DOHH2 (cell line): ENCODE data around the gene PDE11A.

ENCODE experiments used
- EZH2phosphoT487 ChIP-seq: fragments of 200-600 bp; sonication (generic); IDR thresholded peaks from 2 replicates; pipeline ENCODE4 v1.6.1; 2017; ENCODE audit warnings: borderline replicate concordance, mild to moderate bottlenecking, antibody characterized with exemption, low read length, moderate library complexity, mixed read lengths
- TF ChIP-seq, protein P1 (sequence below): fragments of 200-600 bp; sonication (generic); IDR thresholded peaks from one replicate; pipeline ENCODE4 v1.5.1; 2014; ENCODE audit warnings: antibody characterized with exemption, mild to moderate bottlenecking, low read depth, low read length; ENCODE audit not compliant: poor library complexity, severe bottlenecking

DNA sequence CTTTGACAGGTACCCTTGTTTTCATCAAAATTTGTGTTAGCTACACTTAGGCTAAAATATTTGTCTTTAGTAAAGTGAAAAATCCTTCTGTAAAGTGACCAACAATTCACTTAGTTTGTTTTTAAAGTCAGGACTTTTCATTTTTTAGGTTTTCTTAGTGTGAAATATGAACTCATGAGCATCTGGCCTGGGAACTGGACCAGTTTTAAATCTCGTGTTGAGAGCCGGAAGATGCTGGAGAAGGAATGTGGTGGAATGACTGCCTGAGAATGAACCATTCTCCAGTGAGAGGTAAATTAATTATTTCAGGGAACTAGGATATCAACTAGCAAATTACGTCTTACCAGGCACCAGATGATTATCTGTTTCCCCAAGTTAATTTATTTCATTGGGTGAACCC is 374.3 kb downstream of the PDE11A start:
- TF ChIP-seq, protein P1, sequence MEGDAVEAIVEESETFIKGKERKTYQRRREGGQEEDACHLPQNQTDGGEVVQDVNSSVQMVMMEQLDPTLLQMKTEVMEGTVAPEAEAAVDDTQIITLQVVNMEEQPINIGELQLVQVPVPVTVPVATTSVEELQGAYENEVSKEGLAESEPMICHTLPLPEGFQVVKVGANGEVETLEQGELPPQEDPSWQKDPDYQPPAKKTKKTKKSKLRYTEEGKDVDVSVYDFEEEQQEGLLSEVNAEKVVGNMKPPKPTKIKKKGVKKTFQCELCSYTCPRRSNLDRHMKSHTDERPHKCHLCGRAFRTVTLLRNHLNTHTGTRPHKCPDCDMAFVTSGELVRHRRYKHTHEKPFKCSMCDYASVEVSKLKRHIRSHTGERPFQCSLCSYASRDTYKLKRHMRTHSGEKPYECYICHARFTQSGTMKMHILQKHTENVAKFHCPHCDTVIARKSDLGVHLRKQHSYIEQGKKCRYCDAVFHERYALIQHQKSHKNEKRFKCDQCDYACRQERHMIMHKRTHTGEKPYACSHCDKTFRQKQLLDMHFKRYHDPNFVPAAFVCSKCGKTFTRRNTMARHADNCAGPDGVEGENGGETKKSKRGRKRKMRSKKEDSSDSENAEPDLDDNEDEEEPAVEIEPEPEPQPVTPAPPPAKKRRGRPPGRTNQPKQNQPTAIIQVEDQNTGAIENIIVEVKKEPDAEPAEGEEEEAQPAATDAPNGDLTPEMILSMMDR, result no peak
- TF ChIP-seq EZH2phosphoT487, result no peak
